Erythroblast (primary cell): ENCODE data around the gene MEGF11.

ENCODE experiments used
- GATA1 ChIP-seq: IDR thresholded peaks from 2 replicates; pipeline ENCODE4 v1.6.1; 2011; ENCODE audit warnings: low read depth, mild to moderate bottlenecking, control low read depth, low read length, moderate library complexity
- POLR2A ChIP-seq: IDR thresholded peaks from 2 replicates; pipeline ENCODE4 v1.6.1; 2011; ENCODE audit warnings: mild to moderate bottlenecking, low read length

- TF ChIP-seq POLR2A (no peak), GATA1 (no peak)
Measured at GRCh38 chr15:65985387-65985786, 268.2 kb downstream of the MEGF11 start.
